HepG2 (cell line): ENCODE data around the gene TRIO. TPM values are rescaled to one million over a fixed set of nuclear protein-coding genes. Genes with fewer than 3 reads are reported as not detected.

Experiments
- GFI1 ChIP-seq: sonication (generic); formaldehyde crosslinking; IDR thresholded peaks from 2 replicates; pipeline ENCODE4 v1.5.0; 2020; ENCODE audit warnings: missing genetic modification reagents, mild to moderate bottlenecking, borderline replicate concordance
- KIAA2018 ChIP-seq: sonication (generic); formaldehyde crosslinking; IDR thresholded peaks from 2 replicates; pipeline ENCODE4 v1.5.0; 2020; ENCODE audit warnings: mild to moderate bottlenecking, missing genetic modification reagents, borderline replicate concordance
- KLF11 ChIP-seq: IDR thresholded peaks from 2 replicates; pipeline ENCODE4 v1.6.1; 2016; ENCODE audit warnings: missing compliant biosample characterization
- MXI1 ChIP-seq: IDR thresholded peaks from 3 replicates; pipeline ENCODE4 v1.6.1; 2012; ENCODE audit warnings: low read depth, low read length, inconsistent platforms, borderline replicate concordance
- PHF21A ChIP-seq: sonication (generic); formaldehyde crosslinking; IDR thresholded peaks from 2 replicates; pipeline ENCODE4 v1.5.0; 2020; ENCODE audit warnings: mild to moderate bottlenecking, missing genetic modification reagents
- RFX1 ChIP-seq: fragments of 450-650 bp; IDR thresholded peaks from 2 replicates; pipeline ENCODE4 v1.6.1; 2017
- RFX5 ChIP-seq: IDR thresholded peaks from 2 replicates; pipeline ENCODE4 v1.6.1; 2011; ENCODE audit warnings: low read depth, low read length, improper control_type of control experiment
- SRF ChIP-seq: IDR thresholded peaks from 2 replicates; pipeline ENCODE4 v1.6.1; 2011; ENCODE audit warnings: mild to moderate bottlenecking, low read depth, low read length, moderate library complexity
- TCF7L2 ChIP-seq: IDR thresholded peaks from 2 replicates; pipeline ENCODE4 v1.6.1; 2011; ENCODE audit warnings: mild to moderate bottlenecking, low read depth, low read length, moderate library complexity
- ZMAT3 ChIP-seq: sonication (generic); formaldehyde crosslinking; conservative IDR thresholded peaks from 2 replicates; pipeline ENCODE4 v1.7.0; 2021; ENCODE audit warnings: missing genetic modification reagents
- ZNF136 ChIP-seq: sonication (generic); formaldehyde crosslinking; IDR thresholded peaks from 2 replicates; pipeline ENCODE4 v1.8.1; 2022; ENCODE audit warnings: low read depth, mild to moderate bottlenecking, moderate library complexity, missing genetic modification reagents
- ZNF143 ChIP-seq: sonication (generic); formaldehyde crosslinking; IDR thresholded peaks from 2 replicates; pipeline ENCODE4 v1.4.0; 2020; ENCODE audit warnings: missing genetic modification reagents
- ZNF18 ChIP-seq: sonication (generic); formaldehyde crosslinking; IDR thresholded peaks from 2 replicates; pipeline ENCODE4 v1.8.0; 2022; ENCODE audit warnings: mild to moderate bottlenecking, missing genetic modification reagents; ENCODE audit not compliant: insufficient replicate concordance
- ZNF629 ChIP-seq: sonication (generic); formaldehyde crosslinking; conservative IDR thresholded peaks from 2 replicates; pipeline ENCODE4 v1.5.0; 2020; ENCODE audit warnings: missing genetic modification reagents
- ZNF652 ChIP-seq: IDR thresholded peaks from 2 replicates; pipeline ENCODE4 v1.6.1; 2016; ENCODE audit warnings: low read depth, borderline replicate concordance
- polyA plus RNA-seq, 8 experiments: library from polyadenylated mRNA; depleted of rRNA in 3 of 8; stranded (reverse) in 7 of 8; unstranded in 1 of 8; fragments of >200 nt; fragmentation: Illumina TruSeq in 4 of 8; extraction: Trizol in 4 of 8; gene quantifications; 2 replicates each; pipeline versions ENCODE4 v1.2.1 to v1.2.3, GENCODE V29; 2011 to 2016; ENCODE audit warnings: low read depth in 4 of 8, missing spikeins in 1 of 8, mixed read lengths in 1 of 8; ENCODE audit not compliant: insufficient read depth in 1 of 8
- total RNA-seq, 5 experiments: library from RNA; depleted of rRNA; stranded (reverse); fragments of >200 nt; fragmentation: Illumina TruSeq; extraction: Trizol; gene quantifications; 2 replicates each; pipeline ENCODE4 v1.2.3, GENCODE V29; 2016; ENCODE audit warnings: low read depth in 1 of 5
- TF ChIP-seq, protein P1 (sequence below): sonication (generic); formaldehyde crosslinking; conservative IDR thresholded peaks from 2 replicates; pipeline ENCODE4 v1.4.0; 2020; ENCODE audit warnings: missing genetic modification reagents
- TF ChIP-seq, protein P2 (sequence below): sonication (generic); formaldehyde crosslinking; IDR thresholded peaks from 2 replicates; pipeline ENCODE4 v1.4.0; 2020; ENCODE audit warnings: missing genetic modification reagents

The TRIO gene
- total and polyA plus RNA-seq, 2 of the 13 experiments (the other 11 are each of a cell fraction or from before 2014, with no cell fraction given), result 45.2 to 45.9 TPM

DNA sequence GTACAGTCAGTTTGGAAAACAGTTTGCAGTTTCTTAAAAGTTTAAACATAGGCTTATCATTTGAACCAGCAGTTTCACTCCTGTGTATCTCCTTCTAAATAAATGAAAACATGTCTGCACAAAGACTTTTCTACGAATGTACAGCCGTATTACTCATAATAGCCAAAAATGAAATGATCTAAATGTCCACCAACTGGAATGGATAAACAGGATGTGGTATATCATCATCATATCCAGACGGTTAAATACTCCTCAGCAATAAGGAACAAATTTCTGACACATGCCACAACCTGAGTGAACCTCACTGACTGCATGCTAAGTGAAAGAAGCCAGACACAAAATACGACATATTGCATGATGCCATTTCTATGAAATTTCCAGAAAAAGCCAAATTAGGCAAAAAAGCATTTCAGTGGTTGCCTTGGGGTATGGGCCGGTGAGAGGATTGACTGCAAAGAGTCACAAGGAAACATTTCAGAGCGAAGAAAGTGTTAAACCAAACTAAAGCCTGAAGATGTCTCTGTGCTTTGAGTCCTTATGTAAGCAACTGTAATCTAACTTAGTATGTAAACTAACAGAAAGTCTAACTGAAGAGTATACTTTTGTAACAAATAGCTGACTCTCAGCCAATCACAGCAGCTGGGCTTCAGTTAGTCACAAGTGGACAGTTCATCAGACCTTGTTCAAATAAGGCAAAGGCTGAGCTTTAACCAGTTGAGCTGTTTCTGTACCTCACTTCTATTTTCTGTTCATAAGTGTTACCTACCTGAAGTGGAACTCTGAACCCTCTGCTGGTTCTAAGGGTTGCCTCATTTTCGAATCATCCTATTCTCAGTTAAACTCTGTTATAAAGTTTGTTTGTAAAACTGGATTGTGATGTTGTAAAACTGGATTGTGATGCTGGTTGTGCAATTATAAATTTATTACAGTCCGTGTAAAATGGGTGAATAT lies 65.2 kb downstream of the TRIO start (continued):
- TF ChIP-seq KIAA2018, result no peak
- peak; percentile 62 for TF ChIP-seq PHF21A
- TF ChIP-seq RFX1, result no peak
- TF ChIP-seq KLF11 (CRISPR knock-in tag), result no peak
- no peak for TF ChIP-seq ZNF18 (CRISPR knock-in tag)
- peak; percentile 23; the same call in 1 of the 3 replicates for TF ChIP-seq MXI1
- TF ChIP-seq TCF7L2, result no peak
- no peak for TF ChIP-seq ZNF136 (CRISPR knock-in tag)
- no peak for TF ChIP-seq ZMAT3
- no peak for TF ChIP-seq ZNF143 (CRISPR knock-in tag)
- TF ChIP-seq SRF, result peak; percentile 89
- peak; percentile 89 for TF ChIP-seq ZNF652
- no peak for TF ChIP-seq GFI1 (CRISPR knock-in tag)
- TF ChIP-seq, protein P1, sequence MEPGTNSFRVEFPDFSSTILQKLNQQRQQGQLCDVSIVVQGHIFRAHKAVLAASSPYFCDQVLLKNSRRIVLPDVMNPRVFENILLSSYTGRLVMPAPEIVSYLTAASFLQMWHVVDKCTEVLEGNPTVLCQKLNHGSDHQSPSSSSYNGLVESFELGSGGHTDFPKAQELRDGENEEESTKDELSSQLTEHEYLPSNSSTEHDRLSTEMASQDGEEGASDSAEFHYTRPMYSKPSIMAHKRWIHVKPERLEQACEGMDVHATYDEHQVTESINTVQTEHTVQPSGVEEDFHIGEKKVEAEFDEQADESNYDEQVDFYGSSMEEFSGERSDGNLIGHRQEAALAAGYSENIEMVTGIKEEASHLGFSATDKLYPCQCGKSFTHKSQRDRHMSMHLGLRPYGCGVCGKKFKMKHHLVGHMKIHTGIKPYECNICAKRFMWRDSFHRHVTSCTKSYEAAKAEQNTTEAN (CRISPR knock-in tag), result no peak; the same call in 1 of the 2 replicates
- peak; percentile 61; the same call in 1 of the 2 replicates for TF ChIP-seq RFX5
- TF ChIP-seq, protein P2, sequence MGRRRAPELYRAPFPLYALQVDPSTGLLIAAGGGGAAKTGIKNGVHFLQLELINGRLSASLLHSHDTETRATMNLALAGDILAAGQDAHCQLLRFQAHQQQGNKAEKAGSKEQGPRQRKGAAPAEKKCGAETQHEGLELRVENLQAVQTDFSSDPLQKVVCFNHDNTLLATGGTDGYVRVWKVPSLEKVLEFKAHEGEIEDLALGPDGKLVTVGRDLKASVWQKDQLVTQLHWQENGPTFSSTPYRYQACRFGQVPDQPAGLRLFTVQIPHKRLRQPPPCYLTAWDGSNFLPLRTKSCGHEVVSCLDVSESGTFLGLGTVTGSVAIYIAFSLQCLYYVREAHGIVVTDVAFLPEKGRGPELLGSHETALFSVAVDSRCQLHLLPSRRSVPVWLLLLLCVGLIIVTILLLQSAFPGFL, result no peak
- peak; percentile 12; the same call in 1 of the 2 replicates for TF ChIP-seq ZNF629
